ENCODE data around the gene LIMCH1.
"Not testable (repeated sequence)": the region's sequence is repeated elsewhere in the genome, so short reads cannot be mapped to it uniquely, and the experiment has no call there.

Gene LIMCH1

DNA sequence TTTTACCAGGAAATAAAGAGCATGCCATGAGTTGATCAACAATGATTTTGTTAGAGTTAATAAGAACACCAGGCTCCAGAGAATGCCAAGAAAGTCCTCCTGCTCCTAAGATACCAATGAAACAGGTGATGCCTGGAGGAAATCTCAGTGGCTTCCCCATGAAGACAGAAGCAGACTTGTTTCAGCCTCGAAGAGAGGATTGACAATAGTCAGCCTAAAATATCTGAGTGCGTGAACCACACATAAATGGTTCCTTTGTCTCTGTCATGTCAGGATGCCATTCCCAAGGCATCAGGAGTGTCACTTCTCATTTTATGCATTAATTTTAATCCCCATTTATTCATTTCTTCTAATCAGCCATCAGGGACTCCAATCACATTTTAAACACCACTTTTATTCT is 141.0 kb downstream of the LIMCH1 start:
- no peak for DNase-seq (ENCODE audit: low spot score)

DNA sequence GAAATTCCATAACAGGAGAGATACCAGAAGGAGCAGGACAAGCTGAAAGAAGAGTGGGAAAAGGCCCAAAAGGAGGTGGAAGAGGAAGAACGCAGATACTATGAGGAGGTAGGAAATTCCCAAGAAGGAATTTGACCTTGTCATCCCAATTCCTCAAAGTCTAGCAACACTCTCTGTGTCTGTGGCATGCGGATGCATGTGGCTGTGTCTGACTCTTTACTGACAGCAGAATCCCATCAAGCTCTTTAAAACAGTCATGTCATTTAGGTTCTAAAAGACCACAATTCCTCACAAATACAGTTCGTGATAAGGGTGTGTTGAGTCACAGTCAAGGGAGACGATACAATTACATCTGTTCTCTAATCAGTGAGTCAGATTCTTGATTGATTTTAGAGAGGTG is 142.0 kb downstream of the LIMCH1 start:
- DNase-seq (ENCODE audit: low spot score), result no peak

DNA sequence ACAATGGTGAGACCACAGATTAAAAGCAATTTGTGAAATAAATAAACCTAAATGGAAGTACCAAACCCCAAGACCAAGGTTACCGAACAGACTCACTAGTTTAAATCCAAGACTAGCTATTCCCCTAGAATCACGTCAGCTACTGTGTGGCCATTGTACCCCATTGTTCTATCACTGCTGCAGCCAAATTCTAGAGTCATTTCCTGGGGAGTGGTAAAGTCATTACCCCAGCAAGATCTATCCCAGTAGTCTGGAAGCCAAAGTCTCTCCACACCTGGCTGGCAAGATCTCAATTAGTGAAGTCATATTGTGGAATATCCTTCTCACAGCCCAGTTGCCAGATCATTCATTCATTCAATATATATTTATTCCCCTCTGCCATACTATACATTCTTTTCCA is 143.1 kb downstream of the LIMCH1 start:
- DNase-seq (ENCODE audit: low spot score), result no peak

DNA sequence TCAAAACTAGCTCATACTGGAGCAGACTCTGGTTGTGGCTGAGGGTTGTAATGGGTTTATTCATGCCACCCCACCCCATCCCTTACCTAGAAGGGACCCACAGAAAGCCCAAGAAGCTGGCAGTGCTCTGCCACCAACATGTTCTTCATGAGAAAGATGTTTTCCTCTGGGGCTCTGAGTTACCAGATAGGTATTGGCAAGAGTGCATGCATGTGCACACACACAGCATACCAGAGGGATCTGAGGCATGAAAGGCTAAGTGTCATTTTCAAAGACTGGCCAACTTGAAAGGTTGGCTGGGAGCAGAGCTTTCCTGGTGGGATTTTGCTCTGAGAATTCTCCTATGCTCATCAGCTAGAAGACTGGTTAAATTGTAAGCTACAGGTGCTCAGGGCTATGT is 145.4 kb downstream of the LIMCH1 start:
- no peak for DNase-seq (ENCODE audit: low spot score)

DNA sequence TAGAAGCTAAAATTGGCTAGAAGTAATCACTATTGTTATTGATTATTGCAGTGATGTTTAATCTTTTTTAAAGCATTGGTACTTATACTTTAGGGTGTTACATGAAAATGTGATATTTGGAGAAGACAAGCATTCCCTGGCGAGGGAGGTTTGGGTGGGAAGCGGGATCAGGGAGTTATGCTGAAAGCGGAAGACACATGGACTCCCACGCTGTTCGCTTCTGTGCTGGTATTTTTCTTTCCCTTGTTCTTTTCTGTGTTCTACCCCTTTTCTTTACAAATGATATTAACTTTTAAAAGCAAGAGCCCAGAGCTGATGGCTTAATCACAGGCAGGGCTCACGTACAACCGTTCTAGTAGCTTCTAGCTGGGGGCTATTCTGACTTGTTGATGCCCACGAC is 148.9 kb downstream of the LIMCH1 start:
- no peak for DNase-seq (ENCODE audit: low spot score)

DNA sequence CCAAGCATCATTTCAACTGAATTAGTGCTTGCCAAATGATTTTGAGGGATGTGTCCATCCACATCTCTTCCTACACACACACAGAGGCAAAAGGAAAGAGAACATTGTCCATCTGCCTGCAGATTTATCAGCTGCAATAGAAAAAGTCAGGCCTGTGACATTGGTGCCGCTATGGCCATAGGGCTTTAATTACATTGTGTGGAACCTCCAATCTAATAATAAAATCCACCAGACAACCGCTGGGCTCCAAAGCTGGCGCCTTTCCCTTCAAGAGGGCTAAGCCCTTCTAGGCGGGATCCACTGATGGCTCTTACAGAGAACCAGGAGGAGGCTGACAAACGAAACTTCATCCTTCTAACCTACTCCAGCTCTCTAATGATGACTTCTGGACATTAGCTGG is 150.0 kb downstream of the LIMCH1 start:
- DNase-seq (ENCODE audit: low spot score), result no peak

DNA sequence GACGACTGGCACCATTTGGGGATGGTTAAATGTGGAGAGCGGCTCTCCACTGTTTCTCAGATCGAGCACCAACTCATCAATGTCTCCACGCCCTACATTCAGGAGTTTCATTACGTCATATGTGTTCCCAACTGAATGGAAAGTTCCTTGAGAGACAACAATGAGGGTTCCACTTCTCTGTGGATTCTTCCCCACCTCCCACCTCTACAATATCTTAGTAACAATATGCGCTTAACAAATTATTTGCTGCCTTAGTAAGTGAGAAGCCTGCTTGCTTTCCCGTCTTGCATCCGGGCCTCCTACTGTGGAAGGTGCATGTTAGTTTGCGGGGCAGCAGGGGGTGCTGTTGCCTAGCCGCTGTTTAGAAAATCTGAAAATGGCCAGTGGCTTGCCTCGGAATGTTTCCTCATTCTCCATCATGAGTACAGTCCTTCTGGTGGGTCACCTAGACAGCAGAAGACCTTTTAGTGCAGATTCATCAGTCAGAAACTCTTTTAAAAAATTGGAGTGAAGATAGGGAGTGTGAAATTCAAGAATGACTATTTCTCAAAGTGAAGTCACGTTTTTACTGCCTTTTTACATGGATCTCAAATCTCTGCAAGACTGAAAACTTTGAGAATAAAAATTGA is 154.9 kb downstream of the LIMCH1 start:
- DNase-seq (ENCODE audit: low spot score), result peak; percentile 68

DNA sequence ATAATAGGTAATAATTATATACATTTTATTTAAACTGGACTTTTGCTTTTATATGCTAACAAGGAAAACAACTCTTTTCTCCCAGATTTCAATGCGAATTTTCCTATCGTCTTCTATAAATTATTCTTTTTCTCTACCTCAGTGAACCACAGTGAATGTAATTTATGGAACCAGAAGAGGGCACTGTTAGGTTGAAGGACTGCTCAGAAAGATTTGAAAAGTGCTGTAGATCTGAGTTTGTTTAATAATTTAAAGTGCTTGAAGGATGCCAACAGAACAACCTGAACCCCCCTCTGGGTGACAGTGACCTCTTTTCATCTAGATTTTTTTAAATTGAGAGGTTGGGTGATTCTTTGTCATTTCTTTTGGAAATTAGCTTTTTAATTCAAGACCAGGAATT is 155.7 kb downstream of the LIMCH1 start:
- no peak for DNase-seq (ENCODE audit: low spot score)

DNA sequence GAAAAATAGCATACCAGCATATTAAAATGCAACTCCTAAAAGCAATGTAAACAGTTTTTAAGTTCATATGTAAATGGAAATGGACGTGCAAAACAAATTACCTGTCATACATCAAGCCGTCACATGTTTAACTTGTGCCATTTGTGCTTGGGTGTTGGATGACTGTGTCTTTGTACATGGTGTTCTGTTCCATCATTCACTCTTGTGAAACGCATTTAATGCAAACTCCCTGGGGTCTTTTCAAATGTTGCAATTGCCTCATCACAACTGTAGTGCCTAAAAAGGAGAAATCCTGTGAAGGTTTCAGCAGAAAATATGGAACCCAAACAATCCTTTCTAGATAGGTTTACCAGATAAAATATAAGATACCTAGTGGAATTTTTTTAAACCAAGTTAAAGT is 158.2 kb downstream of the LIMCH1 start:
- DNase-seq (ENCODE audit: low spot score), result no peak

DNA sequence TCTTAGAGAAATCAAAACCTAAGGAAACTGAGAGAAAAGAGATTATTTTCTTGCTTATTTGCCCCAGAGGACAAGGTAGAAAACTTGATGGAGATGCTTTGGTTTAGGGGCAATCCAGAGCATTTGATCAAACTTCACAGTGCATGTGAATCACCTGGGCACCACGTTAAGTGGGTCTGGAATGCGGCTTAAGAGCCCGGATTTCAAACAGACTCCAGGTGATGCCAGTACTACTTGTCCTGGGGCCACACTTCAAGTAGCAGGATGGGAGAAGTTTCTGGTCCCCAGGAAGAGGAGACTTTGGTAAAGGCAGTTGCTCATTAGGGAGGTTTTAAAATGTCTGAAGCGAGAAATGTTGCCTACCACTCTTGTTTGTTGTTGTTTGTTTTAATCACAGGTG is 158.8 kb downstream of the LIMCH1 start:
- DNase-seq (ENCODE audit: low spot score), result no peak

DNA sequence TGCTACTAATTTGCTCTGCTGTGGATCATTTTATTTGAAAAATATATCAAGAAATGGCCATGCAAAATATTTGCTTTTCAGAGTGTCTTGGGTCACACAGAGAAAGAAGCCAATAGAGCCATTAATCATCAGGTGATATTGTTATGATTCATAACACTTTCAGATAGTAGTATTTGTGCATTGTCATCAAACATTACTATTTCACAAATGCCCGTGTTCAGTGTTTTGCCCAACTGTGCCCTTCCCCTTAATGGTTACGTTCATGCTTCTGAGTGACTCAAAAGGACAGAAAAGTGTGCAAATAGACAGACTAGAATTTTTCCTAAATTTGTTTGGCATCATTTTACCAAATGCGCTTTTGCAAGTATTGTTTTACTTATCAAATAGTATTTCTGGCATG is 164.0 kb downstream of the LIMCH1 start:
- DNase-seq (ENCODE audit: low spot score), result no peak

DNA sequence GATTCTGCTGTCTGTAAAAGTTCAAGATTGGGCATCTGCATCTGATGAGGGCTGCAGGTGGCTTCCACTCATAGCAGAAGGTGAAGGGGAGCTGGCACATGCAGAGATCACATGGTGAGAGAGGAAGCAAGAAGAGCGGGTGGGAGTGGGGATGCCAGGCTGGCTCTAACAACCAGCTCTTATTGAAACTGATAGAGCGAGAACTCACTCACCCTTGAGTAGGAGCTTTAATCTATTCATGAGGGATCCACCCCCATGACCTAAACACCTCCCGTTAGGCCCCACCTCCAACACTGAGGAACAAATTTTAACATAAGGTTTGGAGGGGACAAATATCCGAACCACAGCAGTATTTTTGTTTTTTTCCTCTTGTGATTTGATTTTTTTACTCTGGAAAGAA is 164.8 kb downstream of the LIMCH1 start:
- DNase-seq (ENCODE audit: low spot score), result no peak

DNA sequence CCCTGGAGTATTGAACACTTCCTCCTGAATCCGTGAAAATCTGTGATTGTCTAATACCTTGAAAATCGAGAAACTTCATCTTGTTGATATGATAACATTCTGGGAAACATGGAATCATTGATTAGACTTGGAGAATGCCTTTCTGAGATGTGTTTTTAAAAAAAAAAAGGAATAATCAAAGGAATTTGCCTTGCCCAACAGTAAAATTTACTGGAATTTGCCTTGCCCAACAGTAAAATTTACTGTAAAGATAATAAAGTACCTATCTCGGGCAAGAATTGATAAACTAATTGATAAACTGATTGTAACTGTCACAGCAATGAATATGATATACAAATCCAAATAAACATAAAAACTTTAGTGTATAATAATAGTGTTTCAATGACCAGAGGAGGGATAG is 165.8 kb downstream of the LIMCH1 start:
- DNase-seq (ENCODE audit: low spot score), result no peak

DNA sequence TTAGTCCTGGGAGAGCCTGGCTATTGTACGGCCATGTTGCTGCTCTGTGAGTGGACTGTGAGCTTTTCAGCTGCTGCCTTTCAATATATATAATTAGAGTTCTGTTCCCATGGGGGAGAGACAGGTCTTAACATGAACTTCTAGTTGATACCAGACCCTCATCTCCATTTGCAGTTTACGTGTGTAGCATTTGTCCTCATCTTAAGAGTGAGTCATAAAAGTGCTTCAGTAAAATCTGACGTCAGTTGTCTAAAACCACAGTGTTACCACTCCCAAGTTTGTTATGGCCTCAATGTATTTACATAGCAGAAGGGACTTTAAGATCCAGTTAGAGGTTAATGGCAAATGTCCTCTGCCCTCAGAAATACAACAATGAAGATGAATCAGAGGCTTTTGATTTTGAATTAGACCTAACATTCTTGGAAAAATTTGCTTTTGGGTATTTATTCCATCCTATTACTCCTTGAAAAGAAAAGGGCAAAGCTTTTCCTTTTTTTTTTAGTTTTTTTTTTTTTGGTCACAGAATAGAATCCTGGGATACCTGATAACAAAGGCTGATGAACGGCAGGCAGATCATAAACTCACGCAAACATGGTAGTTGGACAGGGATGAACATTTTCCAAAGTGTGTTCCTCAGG is 172.0 kb downstream of the LIMCH1 start:
- DNase-seq (ENCODE audit: low spot score), result no peak

DNA sequence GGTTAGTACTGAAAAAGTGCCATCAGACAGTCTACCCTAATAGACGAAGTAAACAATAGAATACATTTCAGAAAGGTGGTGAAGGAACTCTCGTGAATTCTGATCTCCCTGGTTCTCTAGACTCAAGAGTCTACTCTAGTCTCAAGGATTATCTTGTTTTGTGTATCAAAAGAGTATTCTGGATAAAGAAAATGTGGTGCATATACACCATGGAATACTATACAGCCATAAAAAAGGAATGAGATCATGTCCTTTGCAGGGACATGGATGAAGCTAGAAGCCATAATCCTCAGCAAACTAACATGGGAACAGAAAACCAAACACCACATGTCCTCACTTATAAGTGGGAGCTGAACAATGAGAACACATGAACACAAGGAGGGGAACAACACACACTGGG is 173.7 kb downstream of the LIMCH1 start:
- not testable (repeated sequence) for DNase-seq (ENCODE audit: low spot score)

DNA sequence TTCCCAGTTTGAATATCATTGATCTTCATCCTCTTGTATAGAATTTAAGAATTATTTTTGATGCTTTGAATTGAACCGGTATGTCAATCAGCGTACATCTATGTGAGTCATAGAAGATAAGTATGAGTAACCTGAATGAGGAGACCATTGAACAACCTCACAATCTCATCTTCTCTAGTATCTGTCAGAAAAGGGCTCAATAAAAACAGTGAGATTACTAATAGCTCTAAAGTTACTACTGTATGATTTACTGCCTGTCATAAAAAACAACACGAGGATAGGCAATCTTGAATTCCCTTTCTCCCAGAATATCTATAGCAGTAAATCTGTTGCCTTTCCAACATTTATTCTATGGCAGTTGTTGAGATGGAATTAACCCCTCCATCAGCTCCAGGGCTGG is 174.5 kb downstream of the LIMCH1 start:
- no peak for DNase-seq (ENCODE audit: low spot score)

DNA sequence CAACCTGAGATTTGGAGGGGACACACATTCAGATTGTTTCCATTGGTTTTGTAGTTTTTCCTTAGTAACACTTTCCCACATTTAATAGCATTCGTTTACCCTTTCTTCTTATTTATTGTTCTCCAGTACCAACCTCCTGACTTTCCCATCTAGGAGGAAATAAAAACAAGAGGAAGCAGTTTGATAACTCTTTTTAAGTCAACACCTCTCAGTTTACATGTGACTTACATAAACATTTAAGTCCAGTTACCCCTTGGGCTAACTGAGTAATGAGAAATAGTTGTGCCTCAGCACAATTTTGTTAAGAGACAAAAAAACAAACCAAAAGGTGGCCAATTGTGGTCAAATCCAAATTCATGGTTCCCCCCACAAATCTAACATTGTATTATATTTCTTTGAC is 175.8 kb downstream of the LIMCH1 start:
- no peak for DNase-seq (ENCODE audit: low spot score)

DNA sequence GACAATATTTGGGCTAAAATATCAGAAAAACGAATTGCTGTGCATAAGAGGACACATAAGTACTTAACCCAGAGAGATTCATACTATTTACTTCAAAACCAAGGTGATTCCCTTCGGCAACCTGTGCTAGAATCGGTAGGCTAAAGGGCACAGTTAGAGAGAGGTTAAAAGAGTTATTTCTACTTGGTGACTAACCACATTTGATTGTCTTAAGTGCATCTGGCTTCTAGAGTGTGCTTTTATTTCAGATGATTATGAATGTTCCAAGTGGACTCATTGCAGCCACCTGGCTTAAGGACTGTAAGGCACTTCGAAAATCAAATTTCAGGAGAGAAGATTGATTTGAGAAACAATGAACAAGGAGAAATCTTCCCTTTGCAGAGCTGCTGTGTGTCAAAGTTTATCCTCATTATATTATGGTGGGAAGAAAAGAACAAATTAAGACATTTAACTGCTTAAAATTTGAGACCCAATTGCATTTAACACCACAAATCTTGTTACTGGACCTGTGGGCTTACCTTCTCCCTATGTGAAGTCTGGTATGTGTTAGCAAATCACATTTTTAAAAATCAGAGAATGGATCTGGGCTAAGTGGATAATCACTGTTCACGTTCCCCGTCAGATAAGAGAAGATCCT is 176.5 kb downstream of the LIMCH1 start:
- DNase-seq (ENCODE audit: low spot score), result no peak

DNA sequence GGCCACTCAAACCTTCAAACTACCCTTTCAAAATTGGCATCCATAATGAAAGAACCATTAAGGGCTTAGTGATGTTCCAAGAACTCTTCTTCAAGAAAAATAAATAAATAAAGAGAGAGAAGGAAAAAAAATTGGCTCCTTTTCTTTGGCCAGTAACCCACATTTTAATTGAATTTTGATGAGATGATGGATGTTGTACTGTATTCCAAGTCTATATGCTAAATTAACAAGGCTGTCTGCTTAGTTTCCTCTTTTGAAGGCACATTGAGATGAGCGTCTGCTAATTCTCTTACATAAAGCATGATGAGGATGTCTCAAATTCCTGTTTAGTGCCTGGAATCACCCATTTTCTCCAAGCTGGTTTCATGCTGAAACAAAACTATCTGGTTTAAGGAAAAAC is 177.2 kb downstream of the LIMCH1 start:
- DNase-seq (ENCODE audit: low spot score), result no peak

DNA sequence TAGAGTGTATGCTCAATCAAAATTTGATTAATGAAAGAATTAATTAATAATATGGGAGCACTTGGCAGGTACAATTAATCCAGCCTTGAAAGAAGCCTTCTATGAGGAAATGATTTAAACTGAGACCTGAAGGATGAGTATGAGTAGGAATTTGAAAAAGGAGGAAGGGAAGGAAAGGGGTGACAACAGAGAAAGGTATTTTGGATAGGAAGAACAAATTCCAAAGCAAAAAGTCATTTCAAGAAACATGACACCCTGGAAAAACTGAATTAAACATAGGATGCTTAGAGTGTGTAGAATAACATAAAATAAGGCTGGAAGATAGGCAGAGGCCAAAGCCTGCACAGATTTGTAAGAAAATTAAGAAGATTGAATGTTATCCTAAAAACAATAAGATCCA is 180.9 kb downstream of the LIMCH1 start:
- DNase-seq (ENCODE audit: low spot score), result no peak

DNA sequence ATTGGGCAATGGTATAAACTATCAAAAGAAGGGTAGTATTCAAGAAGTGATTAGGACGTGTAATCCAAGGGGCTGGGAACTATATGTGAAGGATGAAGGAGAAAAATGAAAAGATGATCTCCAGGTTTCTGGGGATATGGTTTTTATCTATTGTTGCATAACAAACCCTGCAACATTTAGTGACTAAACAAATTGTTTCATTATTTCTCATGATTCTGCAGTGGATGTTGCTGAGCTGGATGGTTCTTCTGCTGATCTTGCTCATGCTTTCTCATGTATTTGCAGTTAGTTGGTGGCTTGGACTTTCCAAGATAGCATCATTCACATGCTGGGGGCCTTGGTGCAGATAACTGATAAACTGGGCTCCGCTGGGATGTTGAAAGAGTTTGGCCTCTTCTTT is 181.5 kb downstream of the LIMCH1 start:
- DNase-seq (ENCODE audit: low spot score), result no peak

DNA sequence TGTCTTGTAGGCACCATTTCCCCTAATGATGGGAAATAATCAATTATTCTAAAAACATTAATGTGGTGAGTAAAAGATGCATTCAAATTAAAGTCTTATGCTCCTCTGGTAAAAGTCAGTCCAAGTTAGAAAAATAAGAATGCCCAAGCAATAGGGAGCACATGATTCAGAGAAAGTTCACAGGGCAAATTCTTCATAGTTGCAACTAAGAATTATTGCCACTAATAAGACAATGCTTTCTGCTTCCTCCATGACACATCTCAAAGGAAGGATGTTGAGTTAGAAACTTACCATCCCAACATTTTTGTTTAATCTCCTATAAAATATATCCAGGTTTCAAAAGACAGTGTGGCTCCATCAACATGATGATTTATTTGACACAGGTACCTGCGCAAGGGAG is 184.2 kb downstream of the LIMCH1 start:
- DNase-seq (ENCODE audit: low spot score), result no peak

DNA sequence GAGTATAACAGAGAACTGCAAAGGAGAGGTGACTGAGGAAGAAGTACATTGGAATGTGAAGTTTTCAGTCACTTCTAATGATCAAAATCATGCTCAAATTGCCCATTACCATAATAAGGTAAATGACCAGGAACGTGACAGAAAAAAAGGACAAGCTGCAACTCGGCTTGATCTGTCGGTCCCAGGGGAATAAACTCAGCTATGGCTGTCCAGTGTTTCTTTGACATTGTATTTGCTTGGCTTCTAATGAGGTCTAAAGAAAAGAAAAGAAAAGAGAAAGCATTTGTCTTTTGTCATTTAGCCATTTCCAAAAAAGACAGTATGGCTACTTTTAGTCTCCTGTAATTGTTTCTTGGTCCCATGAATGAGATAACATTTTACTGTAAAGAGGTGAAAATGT is 185.3 kb downstream of the LIMCH1 start:
- no peak for DNase-seq (ENCODE audit: low spot score)

DNA sequence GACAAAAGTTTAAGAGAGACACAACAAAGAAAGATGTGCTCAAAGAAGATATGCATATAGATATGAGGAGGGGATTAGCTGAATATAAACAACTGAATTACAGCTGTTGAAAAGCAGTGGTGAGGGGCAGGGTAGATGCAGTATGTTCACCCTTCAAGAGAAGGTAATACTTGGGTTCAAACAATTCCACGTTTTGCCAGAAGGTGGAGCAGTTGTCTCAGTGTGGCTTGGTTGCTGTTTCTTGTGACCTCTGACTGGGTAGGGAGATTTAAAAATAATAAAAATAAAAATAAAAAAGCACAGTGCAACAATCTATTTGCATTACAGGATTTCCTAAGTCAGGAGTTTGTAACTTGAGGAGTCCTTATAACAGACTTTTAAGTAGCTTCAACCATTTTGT is 187.3 kb downstream of the LIMCH1 start:
- DNase-seq (ENCODE audit: low spot score), result no peak

Data from left forelimb (tissue), 1 donor.